Measurements from ENCODE around the gene TKTL1. TPM values are rescaled to one million over a fixed set of nuclear protein-coding genes. Genes with fewer than 3 reads are reported as not detected.
"Not testable (repeated sequence)": the region's sequence is repeated elsewhere in the genome, so short reads cannot be mapped to it uniquely, and the experiment has no call there.

The TKTL1 gene, protein sequence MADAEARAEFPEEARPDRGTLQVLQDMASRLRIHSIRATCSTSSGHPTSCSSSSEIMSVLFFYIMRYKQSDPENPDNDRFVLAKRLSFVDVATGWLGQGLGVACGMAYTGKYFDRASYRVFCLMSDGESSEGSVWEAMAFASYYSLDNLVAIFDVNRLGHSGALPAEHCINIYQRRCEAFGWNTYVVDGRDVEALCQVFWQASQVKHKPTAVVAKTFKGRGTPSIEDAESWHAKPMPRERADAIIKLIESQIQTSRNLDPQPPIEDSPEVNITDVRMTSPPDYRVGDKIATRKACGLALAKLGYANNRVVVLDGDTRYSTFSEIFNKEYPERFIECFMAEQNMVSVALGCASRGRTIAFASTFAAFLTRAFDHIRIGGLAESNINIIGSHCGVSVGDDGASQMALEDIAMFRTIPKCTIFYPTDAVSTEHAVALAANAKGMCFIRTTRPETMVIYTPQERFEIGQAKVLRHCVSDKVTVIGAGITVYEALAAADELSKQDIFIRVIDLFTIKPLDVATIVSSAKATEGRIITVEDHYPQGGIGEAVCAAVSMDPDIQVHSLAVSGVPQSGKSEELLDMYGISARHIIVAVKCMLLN
- total RNA-seq: 1 to 10 TPM in 1 of 2 experiments, under 1 TPM in 1; 0.67 to 1.0 TPM

DNA sequence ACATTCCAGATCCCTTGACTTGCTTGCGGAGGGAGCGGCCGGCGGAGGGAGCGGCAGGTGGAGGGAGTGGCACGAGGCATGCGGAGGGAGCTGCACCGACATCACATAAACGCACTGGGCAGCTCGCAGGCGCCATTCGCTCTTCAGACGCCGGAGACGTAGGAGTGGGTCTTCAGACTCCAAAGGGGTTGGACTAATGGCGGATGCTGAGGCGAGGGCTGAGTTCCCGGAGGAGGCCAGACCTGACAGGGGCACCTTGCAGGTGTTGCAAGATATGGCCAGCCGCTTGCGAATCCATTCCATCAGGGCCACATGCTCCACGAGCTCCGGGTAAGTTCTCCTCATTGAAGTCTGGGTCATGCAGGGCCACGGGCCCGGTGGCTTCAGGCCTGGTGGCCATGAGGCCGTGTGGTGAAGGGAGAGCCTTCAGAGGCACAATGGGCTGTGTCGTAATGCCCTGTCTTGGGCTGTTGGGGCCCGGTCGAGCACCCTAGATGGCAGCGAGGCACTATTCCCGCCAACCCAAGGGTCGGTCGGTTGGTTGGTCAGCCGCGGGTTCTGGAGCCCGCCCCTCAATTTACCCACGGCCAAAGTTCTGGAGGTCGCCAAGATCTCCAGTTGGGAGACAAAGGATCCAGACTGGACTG, at the start of gene TKTL1:
Gene TKTL1, plus strand, starts transcription at position 132 of the 647 bp plus-strand sequence. Its CDS starts 65 bp downstream, at position 197.
- H3K9me3 Mint-ChIP-seq: no peaks in the 10 kb centered on the region
- TF ChIP-seq, protein P1, sequence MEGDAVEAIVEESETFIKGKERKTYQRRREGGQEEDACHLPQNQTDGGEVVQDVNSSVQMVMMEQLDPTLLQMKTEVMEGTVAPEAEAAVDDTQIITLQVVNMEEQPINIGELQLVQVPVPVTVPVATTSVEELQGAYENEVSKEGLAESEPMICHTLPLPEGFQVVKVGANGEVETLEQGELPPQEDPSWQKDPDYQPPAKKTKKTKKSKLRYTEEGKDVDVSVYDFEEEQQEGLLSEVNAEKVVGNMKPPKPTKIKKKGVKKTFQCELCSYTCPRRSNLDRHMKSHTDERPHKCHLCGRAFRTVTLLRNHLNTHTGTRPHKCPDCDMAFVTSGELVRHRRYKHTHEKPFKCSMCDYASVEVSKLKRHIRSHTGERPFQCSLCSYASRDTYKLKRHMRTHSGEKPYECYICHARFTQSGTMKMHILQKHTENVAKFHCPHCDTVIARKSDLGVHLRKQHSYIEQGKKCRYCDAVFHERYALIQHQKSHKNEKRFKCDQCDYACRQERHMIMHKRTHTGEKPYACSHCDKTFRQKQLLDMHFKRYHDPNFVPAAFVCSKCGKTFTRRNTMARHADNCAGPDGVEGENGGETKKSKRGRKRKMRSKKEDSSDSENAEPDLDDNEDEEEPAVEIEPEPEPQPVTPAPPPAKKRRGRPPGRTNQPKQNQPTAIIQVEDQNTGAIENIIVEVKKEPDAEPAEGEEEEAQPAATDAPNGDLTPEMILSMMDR (IDR thresholded peaks at IDR 0.05): no peak
- ATAC-seq (no peak), DNase-seq (no peak)
- no peak within 1 kb of the TSS for H3K27ac Mint-ChIP-seq
- H3K4me1 Mint-ChIP-seq (ENCODE audit: low read depth): peaks cover 2% of the 10 kb centered on the region
- no peaks in the 10 kb centered on the region for H3K27me3 Mint-ChIP-seq
- ChIA-PET POLR2A (no interaction called here), CTCF (no interaction called here)
- no peaks in the 10 kb centered on the region for H3K36me3 Mint-ChIP-seq (ENCODE audit: low read depth)
- intact Hi-C loops (cut with micrococcal nuclease): no loop called here
- no peak within 1 kb of the TSS for H3K4me3 Mint-ChIP-seq

DNA sequence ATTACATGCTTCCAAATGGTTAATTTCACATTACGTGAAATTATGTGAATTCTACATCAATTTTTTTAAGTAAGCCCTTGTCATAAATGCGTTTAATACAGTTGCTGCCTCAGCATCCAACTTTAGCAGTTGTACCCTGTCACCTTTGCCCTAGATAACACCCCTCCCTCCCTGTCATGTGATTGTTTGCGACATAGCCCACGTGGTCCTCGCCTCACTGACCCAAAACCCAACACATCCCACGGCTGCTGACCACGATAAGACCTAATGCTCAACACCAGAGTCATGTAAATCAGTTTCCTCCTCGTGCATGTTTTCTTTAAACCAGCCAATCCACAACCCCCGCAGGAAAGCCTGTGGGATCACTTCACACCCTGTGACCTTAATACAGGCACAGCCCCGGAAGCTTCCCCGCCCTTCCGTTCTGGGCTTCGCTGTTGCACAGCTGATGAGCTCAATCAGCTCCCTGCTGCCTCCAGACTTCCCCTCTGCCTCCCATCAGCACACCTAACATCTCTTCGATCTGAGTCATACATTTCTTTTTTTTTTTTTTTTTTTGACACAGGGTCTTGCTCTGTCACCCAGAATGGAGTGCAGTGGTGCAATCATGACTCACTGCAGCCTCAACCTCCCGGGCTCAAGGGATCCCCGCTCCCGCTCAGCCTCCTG, 48.1 kb upstream of the TKTL1 start:
- H3K4me3 Mint-ChIP-seq; CTCF ChIA-PET; H3K27ac Mint-ChIP-seq; intact Hi-C loops (cut with micrococcal nuclease); POLR2A ChIA-PET; DNase-seq; H3K36me3 Mint-ChIP-seq (ENCODE audit: low read depth); H3K9me3 Mint-ChIP-seq; H3K4me1 Mint-ChIP-seq (ENCODE audit: low read depth); H3K27me3 Mint-ChIP-seq: not testable (repeated sequence)
- ATAC-seq: peak; percentile 99

DNA sequence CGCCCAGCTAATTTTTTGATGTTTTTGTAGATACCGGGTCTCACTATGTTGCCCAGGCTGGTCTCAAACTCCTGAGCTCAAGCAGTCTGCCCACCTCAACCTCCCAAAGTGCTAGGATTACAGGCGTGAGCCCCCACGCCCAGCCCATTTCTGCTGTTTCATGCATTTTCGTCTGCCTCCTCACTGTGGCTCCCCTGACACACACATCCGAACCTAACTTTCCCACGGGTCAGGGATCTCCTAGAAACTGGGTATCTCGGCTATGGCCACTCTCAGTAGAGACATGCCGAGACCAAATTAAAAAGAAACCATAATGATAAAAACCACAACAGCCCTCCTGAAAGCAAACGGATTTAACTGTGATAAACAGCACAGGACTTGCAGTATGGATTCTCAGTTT, 47.5 kb upstream of the TKTL1 start:
- ATAC-seq: peak; percentile 3
- H3K36me3 Mint-ChIP-seq (ENCODE audit: low read depth); H3K27me3 Mint-ChIP-seq; intact Hi-C loops (cut with micrococcal nuclease); H3K4me1 Mint-ChIP-seq (ENCODE audit: low read depth); CTCF ChIA-PET; H3K4me3 Mint-ChIP-seq; H3K9me3 Mint-ChIP-seq; DNase-seq; POLR2A ChIA-PET; H3K27ac Mint-ChIP-seq: not testable (repeated sequence)

DNA sequence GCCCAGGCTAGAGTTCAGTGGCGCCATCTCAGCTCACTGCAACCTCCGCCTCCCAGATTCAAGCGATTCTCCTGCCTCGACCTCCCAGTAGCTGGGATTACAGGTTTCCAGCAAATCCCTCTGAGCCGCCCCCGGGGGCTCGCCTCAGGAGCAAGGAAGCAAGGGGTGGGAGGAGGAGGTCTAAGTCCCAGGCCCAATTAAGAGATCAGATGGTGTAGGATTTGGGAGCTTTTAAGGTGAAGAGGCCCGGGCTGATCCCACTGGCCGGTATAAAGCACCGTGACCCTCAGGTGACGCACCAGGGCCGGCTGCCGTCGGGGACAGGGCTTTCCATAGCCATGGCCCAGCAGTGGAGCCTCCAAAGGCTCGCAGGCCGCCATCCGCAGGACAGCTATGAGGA, 38.3 kb upstream of the TKTL1 start, which contains the start of gene OPN1MW3:
Gene OPN1MW3, plus strand, starts transcription at position 301 of the 400 bp plus-strand sequence. Its CDS starts 38 bp downstream, at position 339.
- H3K27ac Mint-ChIP-seq; H3K4me3 Mint-ChIP-seq; POLR2A ChIA-PET; H3K27me3 Mint-ChIP-seq; intact Hi-C loops (cut with micrococcal nuclease); ATAC-seq; CTCF ChIA-PET; DNase-seq; H3K36me3 Mint-ChIP-seq (ENCODE audit: low read depth); H3K4me1 Mint-ChIP-seq (ENCODE audit: low read depth); H3K9me3 Mint-ChIP-seq: not testable (repeated sequence)

DNA sequence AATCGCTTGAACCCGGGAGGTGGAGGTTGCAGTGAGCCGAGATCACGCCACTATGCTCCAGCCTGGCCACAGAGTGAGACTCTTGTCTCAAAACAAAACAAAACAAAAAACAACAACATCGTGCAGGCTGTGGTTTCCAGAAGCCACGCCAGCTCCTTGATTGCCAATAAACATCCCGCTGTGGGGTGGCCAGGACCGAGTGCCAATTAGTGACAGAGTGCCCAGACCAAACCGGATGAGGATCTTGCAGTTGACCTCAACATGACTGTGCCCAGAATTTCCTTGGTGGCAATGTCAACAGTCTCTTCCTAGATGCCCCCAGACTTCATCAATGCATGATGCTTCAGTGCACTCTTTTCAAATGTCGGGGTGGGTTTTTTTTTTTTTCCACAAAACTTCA, 36.9 kb upstream of the TKTL1 start:
- not testable (repeated sequence) for ATAC-seq

DNA sequence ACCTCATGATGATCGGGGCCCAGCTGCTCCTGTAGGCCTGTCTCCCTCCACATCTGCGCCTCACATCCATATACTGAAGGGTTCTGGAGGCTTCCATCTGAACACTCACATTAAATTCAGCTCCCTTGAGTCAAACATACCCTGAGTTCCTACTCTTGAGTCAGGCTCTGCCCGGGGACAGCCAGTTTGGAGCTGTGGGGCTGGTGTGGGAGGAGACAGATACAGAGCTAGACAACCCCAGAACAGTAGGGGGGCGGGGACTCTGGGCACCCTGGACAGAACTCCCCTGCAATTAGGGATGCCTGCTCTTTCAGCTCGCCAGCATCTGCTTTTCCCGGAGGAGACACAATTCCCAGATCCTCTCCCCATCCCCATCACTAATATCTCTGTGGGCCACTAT, 32.5 kb upstream of the TKTL1 start:
- POLR2A ChIA-PET; intact Hi-C loops (cut with micrococcal nuclease); H3K36me3 Mint-ChIP-seq (ENCODE audit: low read depth); H3K27ac Mint-ChIP-seq; H3K9me3 Mint-ChIP-seq; CTCF ChIA-PET; DNase-seq; H3K4me3 Mint-ChIP-seq; H3K27me3 Mint-ChIP-seq; H3K4me1 Mint-ChIP-seq (ENCODE audit: low read depth); ATAC-seq: not testable (repeated sequence)

More for the DNA sequence above, 36.9 kb upstream of the TKTL1 start:
- H3K9me3 Mint-ChIP-seq; H3K27me3 Mint-ChIP-seq; CTCF ChIA-PET; POLR2A ChIA-PET; H3K4me3 Mint-ChIP-seq; H3K27ac Mint-ChIP-seq; H3K4me1 Mint-ChIP-seq (ENCODE audit: low read depth); H3K36me3 Mint-ChIP-seq (ENCODE audit: low read depth); DNase-seq; intact Hi-C loops (cut with micrococcal nuclease): not testable (repeated sequence)

DNA sequence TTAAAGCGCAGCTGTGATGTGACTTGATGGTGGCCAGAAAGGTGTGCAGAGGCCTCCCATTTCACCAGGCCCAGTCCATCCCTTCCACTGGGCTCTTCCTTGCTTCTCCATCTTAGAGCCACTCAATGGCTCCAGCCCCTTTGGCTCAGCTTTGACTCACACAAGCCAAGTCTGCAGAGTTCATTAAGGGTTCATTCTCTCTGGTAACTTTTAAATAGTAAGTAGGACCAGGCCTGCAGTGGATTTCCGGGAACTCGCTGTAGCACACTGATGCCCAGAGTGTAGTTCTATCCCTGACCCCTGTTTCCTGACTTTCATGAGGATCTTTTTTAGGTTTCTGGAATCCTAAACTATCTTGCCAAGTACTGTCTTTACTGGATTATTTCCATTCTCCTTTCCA, 26.4 kb upstream of the TKTL1 start:
- H3K9me3 Mint-ChIP-seq; H3K4me1 Mint-ChIP-seq (ENCODE audit: low read depth); H3K27ac Mint-ChIP-seq; DNase-seq; intact Hi-C loops (cut with micrococcal nuclease); CTCF ChIA-PET; H3K36me3 Mint-ChIP-seq (ENCODE audit: low read depth); H3K4me3 Mint-ChIP-seq; ATAC-seq; POLR2A ChIA-PET; H3K27me3 Mint-ChIP-seq: not testable (repeated sequence)

DNA sequence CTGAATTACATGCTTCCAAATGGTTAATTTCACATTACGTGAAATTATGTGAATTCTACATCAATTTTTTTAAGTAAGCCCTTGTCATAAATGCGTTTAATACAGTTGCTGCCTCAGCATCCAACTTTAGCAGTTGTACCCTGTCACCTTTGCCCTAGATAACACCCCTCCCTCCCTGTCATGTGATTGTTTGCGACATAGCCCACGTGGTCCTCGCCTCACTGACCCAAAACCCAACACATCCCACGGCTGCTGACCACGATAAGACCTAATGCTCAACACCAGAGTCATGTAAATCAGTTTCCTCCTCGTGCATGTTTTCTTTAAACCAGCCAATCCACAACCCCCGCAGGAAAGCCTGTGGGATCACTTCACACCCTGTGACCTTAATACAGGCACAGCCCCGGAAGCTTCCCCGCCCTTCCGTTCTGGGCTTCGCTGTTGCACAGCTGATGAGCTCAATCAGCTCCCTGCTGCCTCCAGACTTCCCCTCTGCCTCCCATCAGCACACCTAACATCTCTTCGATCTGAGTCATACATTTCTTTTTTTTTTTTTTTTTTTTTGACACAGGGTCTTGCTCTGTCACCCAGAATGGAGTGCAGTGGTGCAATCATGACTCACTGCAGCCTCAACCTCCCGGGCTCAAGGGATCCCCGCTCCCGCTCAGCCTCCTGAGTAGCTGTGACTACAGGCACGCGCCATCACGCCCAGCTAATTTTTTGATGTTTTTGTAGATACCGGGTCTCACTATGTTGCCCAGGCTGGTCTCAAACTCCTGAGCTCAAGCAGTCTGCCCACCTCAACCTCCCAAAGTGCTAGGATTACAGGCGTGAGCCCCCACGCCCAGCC, 10.9 kb upstream of the TKTL1 start:
- H3K27ac Mint-ChIP-seq; intact Hi-C loops (cut with micrococcal nuclease); POLR2A ChIA-PET; DNase-seq; H3K36me3 Mint-ChIP-seq (ENCODE audit: low read depth); CTCF ChIA-PET; H3K4me3 Mint-ChIP-seq; H3K9me3 Mint-ChIP-seq; H3K27me3 Mint-ChIP-seq; H3K4me1 Mint-ChIP-seq (ENCODE audit: low read depth): not testable (repeated sequence)
- peak; percentile 97 for ATAC-seq

DNA sequence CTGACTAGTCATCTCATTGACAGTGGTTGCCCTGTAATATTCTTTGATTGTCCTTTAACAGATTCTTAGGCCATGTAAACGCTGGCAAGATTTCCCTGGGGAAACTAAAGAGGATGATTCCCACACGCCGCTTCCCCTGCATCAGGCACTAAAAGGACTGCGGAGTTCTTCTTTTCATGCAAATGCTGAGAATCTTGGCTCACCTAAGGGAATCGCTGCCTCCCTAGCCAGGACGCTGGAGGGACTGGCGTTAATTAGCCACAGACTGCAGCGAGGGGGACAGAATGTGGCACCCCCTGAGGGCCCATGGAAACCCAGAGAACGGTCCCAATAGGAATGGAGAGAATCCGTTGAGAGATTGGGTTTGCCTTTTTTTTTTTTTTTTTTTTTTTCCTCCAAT, 9.2 kb upstream of the TKTL1 start:
- POLR2A ChIA-PET; CTCF ChIA-PET; H3K4me3 Mint-ChIP-seq; H3K27ac Mint-ChIP-seq; H3K4me1 Mint-ChIP-seq (ENCODE audit: low read depth); intact Hi-C loops (cut with micrococcal nuclease); H3K27me3 Mint-ChIP-seq; ATAC-seq; DNase-seq; H3K9me3 Mint-ChIP-seq; H3K36me3 Mint-ChIP-seq (ENCODE audit: low read depth): not testable (repeated sequence)

Measured in activated CD8-positive, alpha-beta T cell treated with anti-CD3 and anti-CD28 coated beads for 36 hours (primary cell).